SKM-1 treated with dmso at 0.1 percent for 144 hours (cell line): Measurements from ENCODE around the gene TENM4.

Experiments used
- DNase-seq: peaks from one replicate; lab custom pipeline; 2025; ENCODE audit not compliant: unreplicated experiment; lab: John Stamatoyannopoulos, UW

The TENM4 gene

DNA sequence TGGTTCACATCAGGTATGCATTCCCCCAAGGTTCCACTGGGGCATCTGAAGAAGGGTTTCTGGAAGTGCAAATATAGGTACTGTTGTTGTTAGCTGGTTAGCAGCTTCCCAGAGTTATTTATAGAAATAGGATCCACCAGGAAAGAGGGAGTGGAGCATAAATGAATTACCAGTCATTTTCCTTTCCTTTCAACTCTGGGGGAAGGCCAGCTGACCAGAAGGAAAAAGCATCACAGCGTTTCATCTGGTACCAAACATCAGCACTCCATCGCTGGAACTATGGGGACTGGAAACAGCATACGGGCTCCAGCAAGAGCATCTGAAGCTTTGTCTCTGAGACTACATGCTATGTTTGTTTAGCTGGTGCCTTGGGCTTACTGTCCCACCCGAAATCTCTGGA lies 487.9 kb downstream of the TENM4 start:
- DNase-seq, result no peak

DNA sequence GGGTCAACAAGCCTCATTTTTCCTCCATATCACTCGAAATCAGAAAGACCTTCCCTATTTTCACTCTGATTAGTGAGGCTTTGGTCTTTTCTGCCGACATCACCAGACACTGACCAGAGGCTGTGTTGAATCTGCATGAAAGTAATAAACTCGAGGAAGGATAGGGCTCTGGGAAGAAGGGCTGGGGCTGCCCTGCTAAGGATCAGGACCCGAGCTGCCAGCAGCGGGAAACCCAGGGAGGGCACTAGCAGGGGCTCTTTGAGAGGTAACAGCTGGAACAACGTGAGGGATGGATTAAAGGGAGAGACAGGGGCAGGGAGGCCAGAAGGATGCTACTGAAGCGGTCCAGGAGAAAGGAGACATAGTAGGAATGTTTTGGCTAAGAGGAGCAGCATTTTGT lies 488.7 kb downstream of the TENM4 start:
- DNase-seq, result no peak

DNA sequence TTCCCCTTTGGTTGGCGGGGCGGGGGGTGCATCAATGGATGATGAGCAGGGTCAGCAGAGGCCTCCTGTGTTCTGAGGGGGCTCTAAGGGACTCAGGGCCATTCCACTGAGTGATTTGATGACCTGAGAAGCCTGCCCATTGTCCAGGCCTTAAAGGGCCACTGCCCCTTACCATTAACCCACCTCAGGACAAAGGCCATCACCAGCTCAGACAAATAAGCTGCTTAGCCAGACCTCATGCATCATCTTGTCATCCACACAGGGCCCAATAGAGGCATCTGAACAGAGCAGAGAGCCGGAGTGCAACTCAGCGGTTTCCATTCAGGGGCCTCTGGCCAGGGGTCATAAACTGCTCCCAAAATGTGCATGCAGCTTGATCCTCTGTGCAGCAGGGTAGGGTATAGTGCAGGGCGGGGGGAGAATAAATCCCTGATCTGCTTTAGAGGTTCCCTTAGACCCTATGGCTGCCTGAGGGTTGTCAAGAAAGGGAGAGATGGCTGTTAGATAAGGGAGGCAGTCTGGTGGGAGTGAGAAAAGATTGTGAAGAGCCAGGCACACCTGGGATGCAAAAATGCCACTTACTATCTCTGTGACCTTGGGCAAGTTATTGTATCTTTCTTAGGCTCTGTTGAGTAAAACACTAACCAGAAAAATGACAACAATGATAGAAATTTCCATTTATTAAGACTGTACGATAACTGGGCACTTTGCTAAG lies 490.7 kb downstream of the TENM4 start:
- DNase-seq, result no peak

DNA sequence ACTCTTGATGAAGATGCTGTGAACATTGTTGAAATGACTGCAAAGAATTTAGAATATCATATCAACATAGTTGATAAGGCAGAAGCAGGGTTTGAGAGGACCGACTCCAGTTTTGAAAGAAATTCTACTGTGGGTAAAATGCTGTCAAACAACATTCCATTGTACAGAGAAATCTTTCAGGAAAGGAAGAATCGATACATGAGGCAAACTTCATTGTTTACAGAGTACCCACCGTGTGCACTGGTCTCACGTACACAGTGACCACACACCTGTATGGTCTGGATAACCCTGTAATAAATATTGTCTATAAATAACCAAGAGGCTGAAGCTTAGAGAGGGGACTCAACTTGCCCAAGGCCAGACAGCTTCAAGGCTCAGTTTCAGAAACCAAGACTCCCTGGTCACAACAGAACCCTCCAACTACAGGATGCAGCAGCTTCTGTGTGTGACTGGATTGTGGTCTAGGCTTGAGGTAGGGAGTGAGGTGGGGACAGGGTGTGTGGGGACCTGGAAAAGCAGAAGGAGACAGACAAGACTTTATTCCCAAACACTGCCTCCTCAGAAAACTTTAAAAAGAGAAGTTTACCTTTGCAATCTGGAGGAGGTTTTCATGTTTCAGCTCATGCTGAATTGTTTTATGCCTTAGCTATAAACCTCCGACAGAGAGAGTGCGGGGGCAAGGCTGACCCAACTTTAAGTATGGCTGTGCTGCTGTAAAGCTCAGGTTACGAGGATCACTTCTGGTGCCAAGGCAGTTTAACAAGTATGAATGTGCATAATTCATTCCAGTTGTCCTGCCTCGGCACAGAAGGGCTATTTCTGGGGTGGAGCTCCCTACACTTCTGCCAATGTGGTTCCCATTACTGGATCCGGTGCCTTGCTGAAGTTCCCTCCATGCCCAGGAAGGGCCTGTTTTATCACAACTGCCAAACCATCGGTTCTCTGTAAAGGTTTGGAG lies 493.6 kb downstream of the TENM4 start:
- no peak for DNase-seq

DNA sequence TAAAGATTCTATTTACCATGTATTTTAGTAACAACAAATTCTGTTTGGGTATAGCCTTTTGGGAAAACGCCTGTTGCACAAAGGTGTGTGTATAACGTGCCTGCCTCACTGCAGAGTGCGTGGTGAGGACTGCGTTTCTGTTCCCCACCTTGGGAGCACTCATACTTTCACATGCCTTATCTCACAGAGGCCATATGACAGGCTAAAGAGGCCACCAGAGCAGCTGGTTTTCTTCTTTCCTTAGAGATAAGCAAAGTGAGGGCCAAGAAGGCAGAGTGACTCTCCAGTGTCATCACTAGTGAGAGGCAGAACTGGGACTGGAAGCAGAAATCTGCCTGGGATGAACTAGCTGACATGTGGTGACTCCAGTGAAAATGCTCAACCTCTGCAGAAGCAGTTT lies 497.0 kb downstream of the TENM4 start:
- no peak for DNase-seq

DNA sequence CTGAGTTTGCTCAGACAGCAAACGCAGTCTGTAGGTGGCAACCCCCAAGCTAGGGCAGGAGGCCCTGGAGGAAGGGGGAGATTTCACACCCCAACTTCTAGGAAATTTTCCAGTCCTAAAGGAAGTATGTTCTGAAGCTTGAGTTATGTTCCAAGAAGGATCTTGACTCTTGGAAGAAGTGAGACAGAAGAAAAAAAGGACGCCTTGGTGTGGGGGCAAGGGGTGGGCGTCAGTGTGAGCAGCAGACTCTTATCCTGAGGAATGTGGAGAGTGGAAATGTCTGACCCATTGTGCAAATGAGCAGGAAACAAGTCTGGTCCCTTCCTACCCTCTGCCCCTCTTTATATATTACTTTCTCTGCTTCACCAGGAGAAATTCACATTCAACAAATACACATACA lies 497.7 kb downstream of the TENM4 start:
- DNase-seq, result no peak

DNA sequence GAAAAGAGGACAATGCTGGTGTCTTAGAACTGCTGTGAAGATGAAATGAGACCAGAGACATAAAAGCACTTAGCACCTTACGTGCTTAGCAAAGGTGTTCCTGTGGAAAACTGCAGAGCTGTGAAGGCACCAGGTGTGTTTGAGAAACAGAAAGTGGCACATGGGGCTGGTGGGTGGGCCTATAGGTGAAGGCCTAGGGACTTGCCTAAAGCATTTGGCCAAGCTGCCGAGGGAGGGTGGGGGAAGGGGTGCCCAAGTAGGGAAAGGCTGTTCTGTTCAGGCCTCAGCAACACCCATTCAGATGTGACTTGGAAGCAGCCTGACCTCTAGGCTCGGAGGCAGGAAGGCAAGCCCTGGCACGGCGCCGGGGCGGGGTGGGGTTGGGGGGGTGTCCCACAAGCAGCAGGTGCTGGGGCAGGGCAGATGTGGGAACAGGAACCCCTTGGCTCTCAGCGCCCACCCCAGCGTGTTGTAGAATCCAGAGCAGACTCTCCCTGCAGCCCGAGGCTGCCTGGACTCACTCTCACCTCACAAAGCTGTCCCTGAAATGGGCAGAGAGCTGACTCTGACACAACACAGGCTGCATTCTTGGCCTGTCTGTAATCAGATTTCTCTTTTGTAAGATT lies 499.5 kb downstream of the TENM4 start:
- DNase-seq, result no peak

DNA sequence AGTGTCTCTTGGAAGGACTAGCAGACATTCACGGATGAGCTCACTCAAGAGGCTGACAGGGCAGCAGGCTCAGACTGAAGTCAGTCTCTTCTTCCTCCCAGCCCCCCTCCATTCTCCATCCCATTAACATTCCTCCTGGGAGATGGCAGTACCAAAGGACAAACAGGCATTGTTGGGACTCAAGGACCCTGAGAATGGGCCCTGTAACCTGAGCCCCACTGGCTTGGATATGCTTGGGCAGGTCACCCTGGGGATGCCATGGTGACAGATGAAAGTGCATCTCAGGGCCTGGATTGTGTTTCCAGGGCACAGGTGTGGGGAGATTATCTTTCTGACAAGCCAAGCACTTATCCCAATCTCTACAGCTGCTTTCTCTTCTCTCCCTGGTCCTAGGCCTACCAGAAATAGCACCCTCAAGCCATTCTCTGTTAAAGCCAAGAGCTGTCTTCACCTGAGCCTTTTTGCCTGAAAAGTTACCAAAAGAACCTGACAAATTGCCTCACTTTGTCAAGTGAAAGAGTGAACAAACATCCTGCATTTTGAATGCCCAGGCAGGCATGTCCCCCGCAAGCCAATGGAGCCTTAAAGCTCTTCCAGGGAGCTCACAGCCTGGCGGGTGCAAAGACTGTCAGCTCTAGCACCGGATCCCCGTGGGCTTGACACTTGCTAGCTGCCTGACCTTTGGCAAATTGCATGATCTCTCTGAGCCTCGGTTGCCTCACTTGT lies 500.2 kb downstream of the TENM4 start:
- DNase-seq, result no peak

DNA sequence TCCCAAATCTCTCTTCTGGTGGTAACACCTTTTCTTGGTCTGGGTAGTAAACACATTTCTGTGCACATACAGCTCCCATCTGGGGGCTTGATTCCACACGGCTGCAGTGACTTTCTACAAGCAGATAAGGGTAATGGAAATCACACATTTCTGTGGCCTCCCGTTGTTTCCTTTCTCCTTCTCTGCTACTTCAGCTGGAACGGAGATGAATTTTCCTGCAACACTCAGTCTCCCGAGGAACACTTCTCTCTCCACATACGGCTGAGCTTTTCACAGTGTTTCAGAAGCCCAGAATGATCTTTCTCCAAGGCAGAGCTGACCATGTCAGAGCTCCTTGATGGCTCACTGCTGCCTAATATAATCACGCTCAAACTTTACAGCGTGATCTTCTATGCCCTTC lies 501.9 kb downstream of the TENM4 start:
- no peak for DNase-seq

DNA sequence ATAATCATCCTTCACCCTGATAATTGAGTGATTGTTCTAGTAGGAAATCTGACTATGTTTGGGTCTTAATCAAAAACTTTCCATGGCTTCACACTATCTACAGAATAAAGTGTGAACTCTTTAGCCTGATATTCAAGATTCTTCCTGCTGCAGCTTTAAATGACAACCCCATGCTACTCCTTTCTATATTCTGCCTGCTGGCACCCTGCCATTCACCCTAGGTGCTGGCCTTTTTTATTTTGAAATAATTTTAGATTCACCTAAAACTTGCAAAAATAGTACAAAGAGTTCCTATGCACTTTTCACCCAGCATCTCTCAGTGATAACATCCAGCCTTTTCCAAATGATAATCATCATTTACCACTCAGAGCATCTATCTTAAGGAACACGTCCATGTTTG lies 502.8 kb downstream of the TENM4 start:
- DNase-seq, result no peak

DNA sequence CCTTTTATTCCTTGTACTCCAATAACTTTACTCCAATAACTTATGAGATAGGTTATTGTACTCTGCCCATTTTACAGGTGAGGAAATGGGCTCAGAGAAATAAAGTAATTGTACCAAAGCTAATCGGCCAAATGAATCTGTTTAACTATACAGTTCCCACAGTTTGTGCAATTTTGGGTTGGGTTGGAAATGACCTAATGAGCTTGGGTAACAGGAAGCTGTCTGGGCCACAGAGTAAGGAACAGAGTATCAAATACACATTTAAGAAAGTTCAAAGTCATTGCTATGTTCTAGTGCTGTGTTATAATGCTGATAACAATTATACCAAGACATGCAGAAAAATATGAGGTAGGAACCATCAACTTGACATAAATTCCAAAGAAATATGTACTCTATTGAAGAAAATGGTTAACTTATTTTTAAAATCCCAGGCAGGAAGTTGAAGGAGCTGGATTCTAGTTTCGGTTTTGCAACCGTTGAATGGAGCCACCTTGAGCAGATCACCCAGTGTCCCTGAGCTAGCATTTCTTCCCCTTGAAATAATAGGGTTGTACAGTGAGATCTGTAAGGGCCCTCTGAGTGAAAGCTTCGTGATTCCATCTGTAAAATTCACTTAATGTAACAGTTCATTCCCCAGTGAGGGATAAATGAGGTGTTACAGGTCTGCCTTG lies 505.3 kb downstream of the TENM4 start:
- peak; percentile 77 for DNase-seq

DNA sequence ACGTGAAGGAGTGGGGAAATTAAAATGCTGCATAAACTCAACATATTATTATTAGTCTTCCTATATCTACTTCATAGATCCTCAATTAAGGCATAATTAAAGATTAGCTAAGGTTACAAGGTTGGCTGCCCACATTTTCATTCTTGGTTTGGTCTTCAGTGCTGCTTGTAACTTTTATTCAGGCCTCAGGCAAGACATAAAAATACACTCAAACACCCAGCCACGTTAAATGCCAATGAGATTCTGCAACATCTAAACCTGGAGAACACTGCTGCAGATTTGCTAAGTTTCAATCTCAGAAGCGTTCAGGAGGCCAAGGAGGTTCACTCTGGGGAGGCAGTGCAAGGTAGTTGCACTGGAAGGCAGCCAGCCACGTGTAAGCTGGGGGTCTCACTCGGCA lies 507.5 kb downstream of the TENM4 start:
- no peak for DNase-seq

DNA sequence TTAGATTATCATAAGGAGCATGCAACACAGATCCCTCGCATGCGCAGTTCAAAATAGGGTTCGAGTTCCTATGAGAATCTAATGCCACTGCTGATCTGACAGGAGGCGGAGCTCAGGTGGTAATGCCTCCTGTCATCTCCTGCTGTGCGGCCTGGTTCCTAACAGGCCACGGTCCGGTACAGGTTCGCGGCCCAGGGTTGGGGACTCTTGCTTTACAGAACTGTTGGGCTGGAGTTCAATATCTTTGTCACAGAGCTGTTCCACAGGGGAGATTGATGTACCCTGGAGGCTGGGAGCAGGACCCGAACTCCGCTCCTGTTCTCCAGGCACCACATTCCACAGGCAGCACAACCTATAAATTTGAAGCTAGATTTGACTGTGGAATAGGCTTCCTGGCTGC lies 508.1 kb downstream of the TENM4 start:
- DNase-seq, result no peak

DNA sequence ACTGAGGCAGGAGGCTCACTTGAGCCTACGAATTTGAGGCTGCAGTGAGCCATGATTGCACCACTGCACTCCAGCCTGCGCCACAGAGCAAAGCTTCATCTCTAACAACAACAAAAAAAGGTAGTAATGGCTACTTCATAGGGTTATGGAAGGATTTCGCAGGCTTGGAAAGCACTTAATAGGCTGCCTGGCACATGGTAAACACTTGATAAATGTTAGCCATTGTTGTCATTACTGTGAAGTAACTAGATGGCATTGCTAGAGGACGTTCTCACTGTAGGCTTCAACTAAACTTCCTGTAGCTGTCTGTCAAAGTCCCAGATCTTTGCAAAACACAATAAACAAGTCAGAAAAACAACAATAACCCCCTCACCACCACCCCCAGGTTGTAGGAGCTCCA lies 508.9 kb downstream of the TENM4 start:
- no peak for DNase-seq

DNA sequence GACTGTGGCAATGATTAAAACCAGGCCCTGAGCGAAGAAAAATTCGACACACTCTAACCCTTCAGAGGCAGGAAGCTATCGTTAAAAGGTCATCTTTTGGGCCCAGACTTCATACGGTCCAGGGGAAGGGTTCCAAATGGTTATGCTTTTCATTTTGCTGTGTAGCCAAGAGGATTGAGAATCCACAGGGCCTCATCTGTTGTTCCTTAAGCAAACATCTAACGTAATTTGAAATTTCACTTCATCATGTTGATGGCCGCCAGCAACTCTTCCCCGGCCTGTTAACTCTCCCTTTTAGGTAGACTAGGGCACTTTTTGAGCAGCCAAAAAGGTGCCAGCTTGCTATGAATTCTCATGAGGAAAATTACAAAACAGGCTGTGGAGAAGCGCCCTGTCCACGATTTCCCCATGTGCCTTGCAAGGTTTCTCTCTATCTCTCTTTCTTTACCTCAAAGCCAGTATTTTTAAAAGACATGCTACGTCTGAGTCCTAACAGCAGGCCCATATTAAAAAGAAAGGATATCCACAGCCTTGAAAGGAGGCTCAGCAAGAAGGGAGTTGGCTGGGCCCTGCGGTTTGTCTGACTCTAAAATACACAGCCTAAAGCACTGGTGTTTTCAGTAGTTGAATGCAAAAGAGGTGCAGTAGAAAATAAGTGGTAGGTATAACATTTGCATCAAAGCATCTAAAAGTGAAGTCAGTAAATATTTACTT lies 509.9 kb downstream of the TENM4 start:
- no peak for DNase-seq

DNA sequence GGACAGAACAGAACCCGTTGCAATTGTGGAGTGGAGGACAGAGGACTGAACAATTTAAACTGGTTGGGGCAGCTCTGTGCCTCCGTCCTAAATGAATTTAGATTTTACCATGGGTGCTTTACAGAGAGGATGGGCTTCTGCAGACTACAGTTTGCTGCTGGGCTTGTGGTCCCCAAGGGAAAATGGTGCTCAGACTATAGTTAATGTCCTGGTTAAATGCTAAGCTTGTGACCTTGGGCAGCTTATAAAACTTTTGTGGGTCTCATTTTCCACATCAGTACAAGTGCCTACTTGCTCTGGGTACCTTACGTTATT lies 511.0 kb downstream of the TENM4 start:
- DNase-seq, result no peak

DNA sequence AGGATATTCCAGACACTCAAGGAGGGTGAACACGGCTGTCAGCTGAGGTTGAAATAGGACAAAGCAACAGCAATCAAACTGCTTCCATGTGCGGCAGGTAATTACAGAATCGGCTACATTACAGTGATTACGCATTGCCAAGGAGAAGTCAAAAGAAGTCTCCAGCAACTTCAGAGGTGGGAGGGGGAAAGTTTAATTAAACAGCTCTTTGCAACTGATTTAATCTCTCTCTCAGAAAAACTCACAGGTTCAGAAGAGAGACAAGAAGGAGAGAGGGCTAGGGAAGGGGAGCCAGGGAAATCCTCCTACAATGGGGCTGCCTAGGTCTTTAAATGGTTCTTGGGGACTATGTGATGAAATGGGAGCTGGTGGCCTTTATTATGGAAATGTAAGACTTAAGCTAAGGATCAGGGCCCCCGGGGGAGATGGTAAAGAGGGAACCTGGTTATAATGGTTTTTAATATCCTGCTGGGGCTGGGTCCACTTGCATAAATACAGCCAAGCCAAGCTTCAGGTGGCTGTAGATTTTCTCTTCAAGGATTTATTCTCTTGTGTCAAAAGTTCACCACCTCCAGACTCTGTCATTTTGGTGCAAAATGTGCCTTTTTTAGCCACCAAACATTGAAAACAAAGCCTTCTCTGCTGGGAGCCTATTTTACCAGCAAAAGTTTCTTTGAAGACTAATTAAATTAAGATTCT lies 511.5 kb downstream of the TENM4 start:
- DNase-seq, result no peak

DNA sequence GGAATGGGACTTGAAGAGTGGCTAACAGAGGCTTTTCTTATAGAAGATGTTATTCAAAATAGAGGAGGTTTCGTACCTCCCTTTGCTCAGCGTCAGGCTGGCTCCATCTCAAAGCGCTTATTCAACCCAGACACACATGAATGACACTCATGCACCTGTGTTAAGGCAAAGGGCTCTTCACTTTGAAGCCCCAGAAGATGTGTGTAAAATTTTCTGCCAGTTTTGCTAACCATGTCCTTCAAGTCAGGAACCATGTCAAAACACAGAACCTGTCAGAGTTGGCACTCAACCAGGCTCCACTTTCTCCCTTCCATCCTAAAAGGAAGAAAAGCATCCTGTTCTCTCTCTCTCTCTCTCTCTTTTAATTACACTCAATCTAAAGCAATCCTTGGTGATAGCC lies 513.3 kb downstream of the TENM4 start:
- no peak for DNase-seq

DNA sequence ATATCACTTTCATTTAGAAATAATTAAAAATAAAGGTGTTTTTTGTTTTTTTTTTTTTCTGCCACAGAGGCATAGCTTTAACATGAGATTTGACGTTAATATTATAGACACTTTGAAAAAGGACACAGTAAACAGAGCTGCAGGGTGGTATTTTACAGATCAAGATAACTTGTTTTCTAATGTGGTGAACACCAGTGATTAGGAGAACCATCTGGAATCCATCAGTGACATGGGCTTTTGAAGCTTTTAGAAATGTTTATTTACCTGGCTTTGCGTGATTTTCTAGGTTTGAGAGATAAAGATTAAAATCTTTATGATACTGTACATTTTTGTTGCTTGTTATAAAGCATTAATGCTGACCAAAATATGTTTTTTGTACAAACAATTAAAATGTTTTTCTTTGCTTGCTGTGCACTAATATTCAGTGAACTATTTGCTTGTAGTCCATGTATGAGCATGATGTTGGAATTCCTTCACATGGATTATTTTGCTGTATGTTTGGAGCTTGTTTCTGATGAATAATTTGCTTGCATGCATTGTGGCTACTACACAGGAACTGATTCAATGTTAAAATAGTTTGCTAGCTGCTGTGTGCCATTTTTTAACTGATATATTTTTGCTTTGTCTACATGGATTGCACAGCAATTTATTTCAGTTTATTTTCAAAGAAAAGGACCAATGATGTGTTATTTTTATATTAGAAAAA lies 514.0 kb downstream of the TENM4 start:
- no peak for DNase-seq
